ENCODE measurements around the gene MYEOV.

The MYEOV gene

GRCh38 chr11:69308936-69309615 lies 15.1 kb downstream of the MYEOV start:
- H3K27ac ChIP-seq, result no peak overlapping the region
- no peak for TF ChIP-seq ZFX (IDR thresholded peaks at IDR 0.05; ENCODE audit: borderline replicate concordance)
- TF ChIP-seq, protein P1, sequence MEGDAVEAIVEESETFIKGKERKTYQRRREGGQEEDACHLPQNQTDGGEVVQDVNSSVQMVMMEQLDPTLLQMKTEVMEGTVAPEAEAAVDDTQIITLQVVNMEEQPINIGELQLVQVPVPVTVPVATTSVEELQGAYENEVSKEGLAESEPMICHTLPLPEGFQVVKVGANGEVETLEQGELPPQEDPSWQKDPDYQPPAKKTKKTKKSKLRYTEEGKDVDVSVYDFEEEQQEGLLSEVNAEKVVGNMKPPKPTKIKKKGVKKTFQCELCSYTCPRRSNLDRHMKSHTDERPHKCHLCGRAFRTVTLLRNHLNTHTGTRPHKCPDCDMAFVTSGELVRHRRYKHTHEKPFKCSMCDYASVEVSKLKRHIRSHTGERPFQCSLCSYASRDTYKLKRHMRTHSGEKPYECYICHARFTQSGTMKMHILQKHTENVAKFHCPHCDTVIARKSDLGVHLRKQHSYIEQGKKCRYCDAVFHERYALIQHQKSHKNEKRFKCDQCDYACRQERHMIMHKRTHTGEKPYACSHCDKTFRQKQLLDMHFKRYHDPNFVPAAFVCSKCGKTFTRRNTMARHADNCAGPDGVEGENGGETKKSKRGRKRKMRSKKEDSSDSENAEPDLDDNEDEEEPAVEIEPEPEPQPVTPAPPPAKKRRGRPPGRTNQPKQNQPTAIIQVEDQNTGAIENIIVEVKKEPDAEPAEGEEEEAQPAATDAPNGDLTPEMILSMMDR (IDR thresholded peaks at IDR 0.05), result no peak

DNA sequence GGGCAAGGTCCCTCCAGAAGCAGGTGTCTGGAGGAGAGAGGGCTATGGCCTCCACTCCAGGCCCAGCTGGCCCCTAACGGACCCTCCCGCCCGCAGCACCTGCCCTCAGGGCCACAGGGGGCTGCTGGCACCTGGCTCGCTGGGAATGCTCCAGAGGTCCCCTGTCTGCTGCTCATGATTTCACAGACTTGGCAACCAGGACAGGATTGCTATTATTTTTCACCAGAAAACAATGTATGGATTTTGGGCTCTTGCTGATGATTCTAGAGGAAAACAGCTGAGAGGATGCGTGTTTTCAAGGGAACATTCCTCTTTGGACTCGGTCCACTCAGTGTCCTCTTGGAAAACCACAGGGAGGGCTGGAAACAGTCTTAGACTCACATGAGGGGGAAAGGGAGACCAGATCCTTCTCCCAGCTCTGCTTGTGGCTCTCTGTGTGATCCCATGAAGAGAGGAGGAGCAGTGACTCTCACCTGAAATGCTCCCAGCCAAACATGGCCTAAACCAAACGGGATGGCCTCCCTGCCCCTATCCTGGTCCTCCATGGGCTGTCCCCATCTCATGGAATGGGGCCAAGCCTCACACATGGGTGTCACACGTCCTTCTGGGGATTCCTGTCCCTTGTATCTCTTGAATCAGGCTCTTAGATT lies 15.8 kb downstream of the MYEOV start:
- no peak overlapping the region for H3K27ac ChIP-seq
- TF ChIP-seq, protein P1 (IDR thresholded peaks at IDR 0.05), result no peak
- TF ChIP-seq ZFX (IDR thresholded peaks at IDR 0.05; ENCODE audit: borderline replicate concordance), result no peak

DNA sequence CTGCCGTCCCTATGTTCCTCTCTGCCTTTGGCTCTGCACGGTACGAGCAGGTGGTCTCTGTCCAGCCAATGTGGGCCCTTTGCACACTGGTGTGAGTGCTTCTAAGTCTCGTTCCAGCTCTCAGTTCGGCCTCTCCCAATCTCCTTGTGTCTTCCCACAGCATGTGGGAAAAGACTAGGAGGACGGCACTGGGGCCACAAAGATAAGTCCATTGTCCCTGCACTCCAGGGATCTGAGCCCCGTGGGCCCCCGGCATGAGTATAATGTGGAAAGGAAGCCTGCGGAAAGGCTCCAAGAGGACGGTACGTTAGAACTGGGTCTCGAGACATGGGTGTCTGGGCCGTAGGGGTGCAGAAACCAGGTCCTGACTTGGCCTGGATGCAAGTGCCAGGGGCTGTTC lies 16.4 kb downstream of the MYEOV start:
- H3K27ac ChIP-seq, result no peak overlapping the region
- TF ChIP-seq, protein P1 (IDR thresholded peaks at IDR 0.05), result no peak
- no peak for TF ChIP-seq ZFX (IDR thresholded peaks at IDR 0.05; ENCODE audit: borderline replicate concordance)

DNA sequence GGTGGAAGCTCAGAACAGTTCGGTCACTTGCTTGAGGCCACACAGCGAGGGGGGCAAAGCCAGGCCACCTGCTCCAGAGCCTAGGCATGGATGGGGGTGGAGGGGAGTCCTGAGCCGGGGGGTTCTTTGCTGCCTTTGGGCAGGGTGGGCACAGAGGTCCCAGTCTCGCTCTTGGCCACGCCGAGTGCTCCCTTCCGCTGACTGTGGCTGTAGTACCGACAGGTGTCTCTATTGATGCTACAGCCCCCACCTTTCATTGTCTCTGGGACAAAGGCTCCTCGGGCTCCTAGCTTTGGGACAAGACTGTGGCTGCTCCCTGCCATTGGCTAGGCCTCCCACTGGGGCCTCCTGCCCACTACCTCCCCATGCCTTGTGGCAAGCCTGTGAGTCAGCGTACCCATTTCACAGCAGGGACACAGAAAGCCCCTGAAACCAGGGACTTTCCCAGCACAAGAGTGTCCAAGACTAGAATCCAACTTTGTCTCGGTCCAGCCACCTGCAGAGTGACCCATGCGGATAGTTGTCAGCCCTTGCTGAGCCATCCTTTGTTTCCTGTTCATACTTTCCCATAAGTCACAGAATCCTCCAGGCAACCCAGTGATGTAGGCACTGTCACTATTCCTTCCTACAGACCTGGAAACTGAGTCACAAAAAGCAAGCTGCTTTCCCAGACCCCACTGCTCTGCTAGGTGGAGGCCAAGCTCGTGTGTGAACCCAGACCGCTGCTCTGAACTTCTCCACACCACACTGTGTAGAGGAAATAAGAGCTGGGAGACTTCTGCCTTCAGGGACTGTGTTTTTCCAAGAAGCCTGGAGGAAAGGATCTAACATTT lies 17.2 kb downstream of the MYEOV start:
- no peak overlapping the region for H3K27ac ChIP-seq
- TF ChIP-seq, protein P1 (IDR thresholded peaks at IDR 0.05), result no peak
- no peak for TF ChIP-seq ZFX (IDR thresholded peaks at IDR 0.05; ENCODE audit: borderline replicate concordance)

DNA sequence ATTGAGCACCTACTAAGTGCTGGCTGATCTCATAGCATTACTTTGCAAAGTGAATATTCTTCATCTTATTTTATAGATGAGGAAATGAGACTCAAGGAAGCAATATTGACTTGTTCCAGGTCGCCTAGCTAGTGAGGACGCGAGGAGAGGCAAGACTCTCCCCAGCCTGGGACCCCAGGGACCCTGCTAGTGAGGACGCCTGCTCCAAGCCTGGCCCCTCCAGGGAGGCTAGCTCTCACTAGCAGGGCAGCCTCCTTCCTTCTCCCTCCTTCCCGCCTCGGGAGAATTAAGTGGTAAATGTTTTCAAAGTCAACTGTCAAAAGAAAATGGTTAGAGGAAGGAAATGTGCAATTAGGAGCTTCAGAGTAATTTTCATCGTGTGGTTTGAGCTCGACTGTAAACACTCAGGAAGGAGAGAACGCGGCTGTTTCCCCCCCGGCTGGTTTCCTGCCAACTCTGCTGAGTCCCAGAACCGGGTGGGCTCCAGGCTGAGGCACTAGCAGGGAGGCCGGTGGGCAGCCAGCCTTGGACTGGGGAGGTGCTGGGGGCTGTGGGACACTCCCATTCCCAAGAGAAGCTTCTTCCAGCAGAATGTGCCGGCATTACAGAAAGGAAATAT lies 17.9 kb downstream of the MYEOV start:
- no peak for TF ChIP-seq ZFX (IDR thresholded peaks at IDR 0.05; ENCODE audit: borderline replicate concordance)
- TF ChIP-seq, protein P1 (IDR thresholded peaks at IDR 0.05), result no peak
- no peak overlapping the region for H3K27ac ChIP-seq

DNA sequence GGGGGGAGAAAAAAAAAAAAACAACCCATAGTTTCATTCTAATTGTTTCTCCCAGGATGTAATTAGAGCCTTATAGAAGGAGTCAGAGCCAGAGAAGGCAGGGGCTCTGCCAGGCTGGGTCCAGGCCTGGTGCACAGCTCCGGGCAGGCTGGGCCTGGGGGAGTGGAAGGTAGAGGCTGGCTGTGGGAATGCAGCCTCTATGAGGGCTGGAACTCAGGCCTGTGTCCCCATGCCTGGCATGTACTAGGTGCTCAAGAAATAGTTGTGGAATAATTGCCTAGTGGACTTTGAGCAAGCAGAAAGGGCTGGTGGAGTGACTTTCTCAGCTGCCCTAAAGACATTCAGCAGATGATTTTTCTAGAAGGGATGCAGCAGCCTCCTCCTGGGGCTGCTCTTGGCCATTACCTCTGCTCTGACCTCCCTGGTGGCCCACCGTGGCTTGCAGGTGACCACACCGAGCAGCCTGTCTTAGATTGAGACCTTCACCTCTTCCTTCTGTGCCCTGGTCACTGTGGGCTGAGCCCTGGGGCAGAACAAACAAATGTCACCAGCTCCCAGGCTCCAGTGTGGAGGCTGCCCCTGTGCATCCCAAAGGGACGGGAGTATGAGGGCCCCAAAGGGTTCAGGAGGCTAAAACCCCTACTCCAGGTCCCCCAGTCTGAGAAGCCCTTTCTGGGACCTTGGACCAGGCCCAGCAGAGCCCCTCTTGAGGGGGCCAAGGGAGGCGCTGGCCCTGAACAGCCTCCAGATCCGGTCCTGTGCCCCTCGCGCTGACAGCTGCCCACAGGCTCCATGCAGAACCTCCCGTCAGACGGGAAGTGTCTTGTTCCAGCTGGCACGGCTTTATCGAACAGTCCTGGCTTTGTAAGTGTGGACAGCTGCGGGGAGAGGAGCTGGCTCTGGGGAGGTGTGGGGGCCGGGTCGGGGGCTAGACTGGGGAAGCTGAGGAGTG lies 18.8 kb downstream of the MYEOV start:
- TF ChIP-seq, protein P1 (IDR thresholded peaks at IDR 0.05), result no peak
- TF ChIP-seq ZFX (IDR thresholded peaks at IDR 0.05; ENCODE audit: borderline replicate concordance), result no peak
- no peak overlapping the region for H3K27ac ChIP-seq

Data from 22Rv1 (cell line).